GM18873 (cell line): ENCODE data around the gene PHYHIPL.

Source experiments
- ATAC-seq: cut with Tn5 transposase; IDR thresholded peaks from one replicate; pipeline ENCODE4 v1.9.1; 2021; ENCODE audit warnings: mild to moderate bottlenecking, moderate library complexity, moderate number of reproducible peaks; ENCODE audit not compliant: unreplicated experiment, low FRiP score

The PHYHIPL gene

DNA sequence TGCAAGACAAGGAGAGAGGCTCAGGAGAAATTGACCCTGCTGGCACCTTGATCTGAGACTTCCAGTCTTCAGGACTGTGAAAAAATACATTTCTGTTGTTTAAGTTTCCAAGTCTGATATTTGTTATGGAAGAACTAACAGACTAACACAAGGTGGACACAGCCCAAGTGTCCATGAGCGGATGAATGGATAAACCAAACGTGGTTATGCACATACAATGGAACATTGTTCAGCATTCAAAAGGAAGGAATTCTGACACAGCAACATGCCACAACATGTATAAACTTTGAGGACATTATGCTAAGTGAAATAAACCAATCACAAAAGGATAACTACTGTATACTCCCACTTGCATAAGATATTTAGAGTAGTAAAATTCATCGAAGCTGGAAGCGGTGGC, 109.4 kb downstream of the PHYHIPL start:
- ATAC-seq: no peak

DNA sequence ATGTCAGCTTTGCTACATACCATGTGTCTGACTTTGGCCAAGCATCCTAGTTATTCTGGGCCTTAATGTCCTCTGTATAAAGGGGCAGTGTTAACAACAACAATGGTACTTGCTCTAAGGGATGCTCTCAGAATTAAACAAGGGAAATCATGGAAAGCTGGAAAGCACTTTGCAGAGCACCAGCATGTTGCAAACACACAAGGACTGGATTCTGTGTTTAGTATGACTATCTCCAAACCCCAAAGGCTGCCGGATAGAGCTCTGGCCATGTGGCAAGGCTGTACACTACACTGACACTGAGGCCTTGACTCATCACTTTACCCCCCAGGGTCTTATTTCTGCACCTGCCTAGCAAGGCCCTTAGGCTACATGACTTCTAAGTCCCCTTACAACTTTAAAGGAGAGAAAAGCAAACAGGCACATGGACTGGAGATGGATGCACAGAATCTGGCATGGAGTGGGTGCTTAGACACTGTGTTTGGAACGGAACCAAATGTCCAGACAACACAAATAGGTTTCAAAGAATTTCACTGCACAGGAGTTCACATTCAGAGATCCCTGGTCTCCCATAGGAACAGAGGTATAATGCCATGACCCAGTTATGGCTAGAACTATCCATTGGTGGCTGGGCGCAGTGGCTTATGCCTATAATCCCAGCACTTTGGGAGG, 111.3 kb downstream of the PHYHIPL start:
- no peak for ATAC-seq

DNA sequence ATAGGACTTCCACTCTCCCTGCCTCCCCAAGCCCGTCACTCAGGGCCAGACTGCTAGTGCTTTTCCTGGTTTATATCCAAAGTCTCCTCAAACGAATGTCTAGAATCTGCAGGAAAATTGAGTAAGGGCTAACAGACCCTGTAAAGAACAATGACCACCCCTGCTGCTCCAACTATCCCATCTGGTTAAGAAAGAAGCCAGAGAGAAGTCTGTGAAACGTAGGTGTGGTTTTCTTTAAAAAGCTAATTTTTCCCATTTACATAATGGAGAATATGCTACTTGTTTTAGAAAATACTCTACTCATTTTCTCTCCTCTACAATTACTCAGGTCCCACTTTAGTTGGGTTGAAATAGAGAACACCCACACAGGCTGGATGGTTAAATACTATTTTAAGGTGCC, 113.4 kb downstream of the PHYHIPL start:
- no peak for ATAC-seq

DNA sequence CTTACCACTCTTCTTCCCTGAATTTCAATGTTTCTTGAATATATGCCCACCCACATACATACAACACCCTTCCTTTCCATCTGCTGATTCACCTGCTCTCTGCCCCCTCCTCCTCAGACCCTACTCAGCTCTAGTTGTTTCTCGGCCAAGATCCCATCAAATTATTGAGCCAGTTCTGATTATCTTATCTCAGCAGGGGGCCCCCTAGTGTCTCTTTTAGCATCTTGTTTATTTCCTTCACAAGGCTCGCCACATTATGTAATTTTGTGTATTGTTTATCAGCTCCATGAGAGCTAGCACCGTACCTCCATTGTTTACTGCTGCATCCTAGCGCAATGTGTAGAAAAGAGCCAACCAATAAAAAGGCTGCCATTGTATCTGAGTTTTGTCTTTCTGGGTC, 114.0 kb downstream of the PHYHIPL start:
- no peak for ATAC-seq
